Measurements from ENCODE around the gene AOPEP.

AOPEP gene

DNA sequence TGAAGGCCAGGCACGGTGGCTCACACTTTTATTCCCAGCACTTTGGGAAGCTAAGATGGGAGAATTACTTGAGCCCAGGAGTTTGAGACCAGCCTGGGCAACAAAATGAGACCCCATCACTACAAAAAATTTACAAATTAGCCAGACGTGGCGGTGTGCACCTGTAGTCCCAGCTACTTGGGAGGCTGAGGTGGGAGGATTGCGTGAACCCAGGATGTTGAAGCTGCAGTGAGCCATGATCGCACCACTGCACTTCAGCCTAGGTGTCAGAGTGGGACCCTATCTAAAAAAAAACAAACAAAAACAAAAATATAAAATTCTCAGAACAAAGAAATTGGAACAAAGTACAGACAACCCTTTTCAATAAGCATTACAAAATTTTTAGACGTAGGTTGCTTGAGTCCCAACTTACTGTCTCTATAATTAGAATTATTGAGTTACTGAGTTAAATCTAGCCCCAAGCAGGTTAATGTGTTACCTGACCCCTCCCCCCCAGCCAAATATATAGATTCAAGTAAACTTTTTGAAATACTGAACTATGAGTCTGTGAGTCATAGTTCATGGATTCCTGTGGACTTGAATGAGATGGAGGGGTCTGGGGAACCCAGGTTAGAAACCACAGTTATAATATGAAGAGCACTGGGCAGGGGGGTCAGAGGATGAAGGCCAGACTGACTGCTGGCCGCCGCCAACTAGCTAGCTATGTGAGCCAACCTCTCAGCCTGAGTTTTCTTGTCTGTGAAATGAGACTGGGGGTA lies 173.1 kb downstream of the AOPEP start:
- DNase-seq (ENCODE audit: low read depth): no peak

GRCh38 chr9:94900222-94901018 lies 173.9 kb downstream of the AOPEP start:
- peak; percentile 94 for DNase-seq (ENCODE audit: low read depth)

GRCh38 chr9:94901019-94901363 lies 174.5 kb downstream of the AOPEP start:
- DNase-seq (ENCODE audit: low read depth): no peak

DNA sequence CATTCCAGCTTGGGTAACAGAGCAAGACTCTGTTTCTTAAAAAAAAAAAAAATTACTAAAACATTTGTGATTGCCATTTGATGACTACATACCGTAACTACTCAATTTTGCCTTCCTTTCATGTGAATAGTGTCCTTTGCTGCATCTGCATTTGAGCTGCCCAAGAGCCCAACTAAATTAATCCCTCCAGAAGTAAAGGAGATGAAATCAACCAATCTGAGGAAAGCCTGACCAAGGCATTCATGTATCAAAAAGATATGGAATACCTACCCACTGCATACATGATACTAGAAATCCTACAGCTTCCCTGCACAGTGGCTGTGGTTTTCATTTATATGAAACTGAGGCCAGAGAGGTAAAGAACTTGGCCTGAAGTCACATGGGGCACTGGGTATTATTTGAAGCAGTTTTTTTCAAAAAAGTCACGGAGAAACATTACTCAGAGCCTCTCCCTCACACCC lies 177.5 kb downstream of the AOPEP start:
- no peak for DNase-seq (ENCODE audit: low read depth)

- no peak for DNase-seq (ENCODE audit: low read depth)
Measured at GRCh38 chr9:94904806-94905205, 178.3 kb downstream of the AOPEP start.

DNA sequence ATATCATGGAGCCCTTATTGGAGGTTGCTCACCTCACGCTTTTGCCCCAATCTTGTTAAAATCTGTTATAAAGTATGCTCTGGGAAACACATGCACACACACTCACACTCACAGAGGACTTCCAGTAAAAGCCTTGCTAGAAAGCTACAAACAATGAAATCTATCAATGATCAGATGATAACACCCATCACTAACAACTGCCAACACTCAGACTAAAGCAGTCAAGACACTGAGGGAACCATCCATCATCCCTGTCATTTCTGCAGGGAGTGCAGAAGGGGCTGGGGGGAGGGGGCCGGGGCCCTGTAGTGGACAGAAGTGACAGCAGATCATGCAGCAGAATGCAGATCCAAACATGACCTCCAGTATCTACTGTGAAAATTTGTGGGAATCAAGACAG lies 179.1 kb downstream of the AOPEP start:
- no peak for DNase-seq (ENCODE audit: low read depth)

DNA sequence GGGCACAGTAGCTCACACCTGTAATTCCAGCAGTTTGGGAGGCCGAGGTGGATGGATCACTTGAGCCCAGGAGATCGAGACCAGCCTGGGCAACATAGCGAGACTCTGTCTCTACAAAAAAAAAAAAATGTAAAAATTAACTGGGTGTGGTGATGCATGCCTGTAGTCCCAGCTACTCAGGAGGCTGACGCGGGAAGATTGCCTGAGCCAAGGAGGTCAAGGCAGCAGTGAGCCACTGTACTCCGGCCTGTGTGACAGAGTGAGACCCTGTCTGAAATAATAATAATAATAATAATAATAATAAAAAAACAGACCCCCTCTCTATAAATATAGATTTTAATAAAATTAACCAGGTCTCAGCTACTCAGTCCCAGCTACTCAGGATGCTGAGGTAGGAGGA lies 179.7 kb downstream of the AOPEP start:
- no peak for DNase-seq (ENCODE audit: low read depth)

DNA sequence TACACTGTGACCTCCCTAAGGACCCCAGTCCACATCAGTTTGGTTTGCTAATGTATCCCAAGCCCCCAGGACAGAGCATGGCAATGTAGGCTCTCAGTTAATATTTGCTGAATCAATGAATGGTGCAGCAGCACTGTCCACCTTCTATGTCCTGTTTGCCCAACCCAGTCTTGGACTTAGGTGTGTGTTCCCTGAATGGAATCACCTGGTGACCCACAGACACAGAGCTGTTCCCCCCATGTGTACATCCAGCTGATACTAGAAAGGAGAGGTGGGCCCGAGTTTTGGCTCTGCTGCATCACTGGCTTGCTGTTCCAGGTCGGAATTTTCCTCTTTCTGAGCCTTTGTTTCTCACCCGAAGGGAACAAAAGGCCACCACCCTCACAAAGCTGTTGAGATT lies 180.2 kb downstream of the AOPEP start:
- DNase-seq (ENCODE audit: low read depth): no peak

DNA sequence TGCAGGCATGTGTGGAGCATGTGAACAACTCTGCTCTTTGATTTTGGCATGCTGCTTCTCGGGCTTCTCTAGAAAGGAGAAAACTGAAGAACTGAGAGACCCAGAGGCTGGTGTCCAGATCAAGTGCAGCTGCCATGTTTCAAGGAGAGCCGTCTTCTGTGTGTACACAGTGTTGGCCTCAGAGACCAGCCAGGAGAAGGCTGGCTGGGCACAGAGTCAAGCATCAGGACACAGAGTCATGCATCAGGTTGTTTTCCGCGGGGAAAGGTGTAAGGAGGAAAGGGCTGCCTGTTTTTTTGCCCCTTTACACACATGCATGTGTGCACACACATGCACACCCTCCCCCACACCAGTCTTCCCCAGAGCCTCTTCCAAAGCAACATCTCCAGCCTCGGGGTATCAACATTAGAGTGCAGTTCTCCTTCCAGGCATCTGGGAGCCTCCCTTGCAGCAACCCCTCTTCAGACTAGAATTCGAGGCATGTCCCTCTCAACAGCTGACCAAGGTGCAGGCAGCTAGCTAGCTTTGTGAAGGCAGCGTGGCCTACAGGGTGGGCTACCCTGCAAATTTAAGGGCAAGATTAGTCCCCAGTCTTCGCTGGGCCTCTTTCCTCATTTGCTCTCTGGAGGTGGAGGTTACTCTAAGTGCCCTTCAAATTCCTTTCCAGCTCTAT lies 180.9 kb downstream of the AOPEP start:
- DNase-seq (ENCODE audit: low read depth): no peak

- no peak for DNase-seq (ENCODE audit: low read depth)
Measured at GRCh38 chr9:94908011-94908563, 181.6 kb downstream of the AOPEP start.

- DNase-seq (ENCODE audit: low read depth): no peak
Measured at GRCh38 chr9:94908583-94909249, 182.2 kb downstream of the AOPEP start.

DNA sequence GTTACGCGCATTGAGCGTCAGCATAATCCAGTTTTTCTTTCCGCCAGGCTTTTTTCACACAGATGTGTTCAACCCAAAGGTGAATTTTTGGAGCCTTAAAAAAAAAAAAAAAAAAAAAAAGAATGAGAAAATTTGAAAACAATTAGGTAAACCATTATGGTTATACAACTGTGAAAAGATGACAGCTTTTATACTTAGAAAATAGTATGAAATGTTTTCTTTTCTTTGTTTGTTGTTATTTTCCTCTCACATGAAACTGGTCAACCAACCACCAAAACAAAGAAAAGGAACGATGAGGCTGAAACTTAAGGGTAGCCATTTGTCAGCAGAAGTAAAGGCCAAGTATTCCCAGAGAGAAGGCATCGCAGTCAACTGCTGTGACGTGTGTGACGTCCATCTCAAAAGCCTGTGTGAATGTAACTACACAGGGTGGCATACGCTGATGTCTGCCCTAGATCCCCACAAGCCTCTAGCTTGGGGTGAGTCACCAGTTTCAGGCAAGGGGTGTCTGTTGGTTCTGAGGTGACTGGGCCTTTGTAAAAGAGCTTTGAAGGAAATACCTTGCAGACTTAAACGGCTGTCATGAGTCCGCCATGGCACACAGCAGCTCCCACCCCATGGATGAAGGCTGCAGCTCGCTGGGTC lies 182.9 kb downstream of the AOPEP start:
- DNase-seq (ENCODE audit: low read depth): no peak

GRCh38 chr9:94909965-94910730 lies 183.6 kb downstream of the AOPEP start:
- DNase-seq (ENCODE audit: low read depth): no peak

- DNase-seq (ENCODE audit: low read depth): no peak
Measured at GRCh38 chr9:94911211-94911610, 184.7 kb downstream of the AOPEP start.

GRCh38 chr9:94911986-94912635 lies 185.6 kb downstream of the AOPEP start:
- no peak for DNase-seq (ENCODE audit: low read depth)

DNA sequence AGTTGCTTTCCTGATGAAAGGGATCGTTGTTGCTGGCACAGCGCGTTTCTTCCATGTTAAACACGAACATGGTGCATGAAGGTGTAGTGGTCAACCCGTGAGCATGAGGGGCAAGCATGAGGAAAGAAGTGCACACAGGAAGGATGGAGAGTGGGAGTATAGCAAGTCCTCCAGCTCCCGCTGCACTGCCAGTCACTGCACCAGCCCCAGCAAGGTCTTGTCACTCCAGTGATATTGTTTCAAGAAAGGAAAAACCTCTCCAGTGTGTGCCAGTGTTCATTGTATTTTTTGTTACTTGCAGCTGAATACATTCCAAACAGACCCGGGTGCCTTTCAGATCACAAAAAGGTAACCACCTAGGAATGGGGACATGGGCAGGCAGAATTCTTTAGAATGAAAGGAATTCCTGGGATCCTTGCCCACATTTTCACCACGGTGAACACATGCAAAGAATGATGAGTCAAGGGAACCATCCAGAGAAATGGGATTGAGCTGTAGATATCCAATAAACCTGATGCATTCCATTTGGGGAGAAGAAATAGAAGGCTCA lies 186.3 kb downstream of the AOPEP start:
- DNase-seq (ENCODE audit: low read depth): no peak

GRCh38 chr9:94913550-94913949 lies 187.1 kb downstream of the AOPEP start:
- DNase-seq (ENCODE audit: low read depth): no peak

GRCh38 chr9:94915476-94916450 lies 189.3 kb downstream of the AOPEP start:
- no peak for DNase-seq (ENCODE audit: low read depth)

GRCh38 chr9:94916956-94917355 lies 190.5 kb downstream of the AOPEP start:
- no peak for DNase-seq (ENCODE audit: low read depth)

All from fibroblast of the conjunctiva (primary cell).